Astrocyte (in vitro differentiated cells and primary cell): ENCODE results near the gene INTS6.

ENCODE experiments used
- CTCF ChIP-seq: IDR thresholded peaks from 2 replicates; pipeline ENCODE4 v1.5.1; 2011; ENCODE audit warnings: low read depth, mild to moderate bottlenecking, inconsistent platforms, low read length, moderate library complexity; ENCODE audit not compliant: insufficient read depth
- EZH2 ChIP-seq: IDR thresholded peaks from 2 replicates; pipeline ENCODE4 v1.6.1; 2012; ENCODE audit warnings: mild to moderate bottlenecking, low read length, inconsistent platforms; ENCODE audit not compliant: insufficient read depth

- TF ChIP-seq CTCF (no peak), EZH2 (no peak)
These were observed 49.4 kb upstream of the INTS6 start for GRCh38 chr13:51502153-51502651.
